IPS-20b (cell line): ENCODE measurements around the gene ZNF85.
A peak's percentile ranks its signal among the peaks of the same experiment; 100 is the strongest.
"Not testable (repeated sequence)": the region's sequence is repeated elsewhere in the genome, so short reads cannot be mapped to it uniquely, and the experiment has no call there.

ENCODE experiments used
- H3K27ac ChIP-seq: one replicate; pipeline ENCODE4 v1.5.1; 2013; ENCODE audit warnings: low read length
- H3K27me3 ChIP-seq: 2 replicates; pipeline ENCODE4 v1.6.1; 2013; ENCODE audit warnings: mild to moderate bottlenecking, low read length, inconsistent platforms; ENCODE audit not compliant: insufficient read depth
- H3K36me3 ChIP-seq: 2 replicates; pipeline ENCODE4 v1.6.1; 2013; ENCODE audit warnings: low read depth, mild to moderate bottlenecking, inconsistent platforms, low read length, moderate library complexity; ENCODE audit not compliant: insufficient read depth
- H3K4me1 ChIP-seq: 2 replicates; pipeline ENCODE4 v1.6.1; 2013; ENCODE audit warnings: mild to moderate bottlenecking, control low read depth, inconsistent platforms, low read length, moderate library complexity; ENCODE audit not compliant: insufficient read depth
- H3K4me3 ChIP-seq: 2 replicates; pipeline ENCODE4 v1.5.1; 2013; ENCODE audit warnings: mild to moderate bottlenecking, low read length, inconsistent platforms
- H3K9ac ChIP-seq: 2 replicates; pipeline ENCODE4 v1.6.1; 2013; ENCODE audit warnings: low read depth, mild to moderate bottlenecking, inconsistent platforms, low read length, moderate library complexity
- H3K9me3 ChIP-seq: 2 replicates; pipeline ENCODE4 v1.6.1; 2013; ENCODE audit warnings: mild to moderate bottlenecking, low read depth, low read length, inconsistent platforms; ENCODE audit not compliant: insufficient read depth

ZNF85 gene

GRCh38 chr19:20923077-20923871 is at the start of gene ZNF85:
Gene ZNF85, plus strand, starts transcription at chr19:20923251. Its CDS starts 150 bp downstream, at chr19:20923401.
- H3K4me1 ChIP-seq, result no peaks in the 10 kb centered on the region; the same call in 1 of the 2 replicates
- H3K4me3 ChIP-seq, result peak within 1 kb of the TSS; percentile 97
- H3K27ac ChIP-seq, result peak within 1 kb of the TSS; percentile 93
- no peaks in the 10 kb centered on the region for H3K9me3 ChIP-seq
- peak within 1 kb of the TSS; percentile 96 for H3K9ac ChIP-seq
- H3K27me3 ChIP-seq, result no peaks in the 10 kb centered on the region
- peaks cover 12% of the 10 kb centered on the region; the same call in 1 of the 2 replicates for H3K36me3 ChIP-seq

GRCh38 chr19:20879501-20879900 is 43.5 kb upstream of the ZNF85 start:
- H3K27me3 ChIP-seq, result no peaks in the 10 kb centered on the region
- no peaks in the 10 kb centered on the region for H3K36me3 ChIP-seq
- H3K9ac ChIP-seq, result no peak overlapping the region
- H3K4me3 ChIP-seq, result no peak overlapping the region; the same call in 1 of the 2 replicates
- peaks cover 98% of the 10 kb centered on the region for H3K9me3 ChIP-seq
- no peaks in the 10 kb centered on the region for H3K4me1 ChIP-seq
- H3K27ac ChIP-seq, result no peak overlapping the region

GRCh38 chr19:20912973-20913372 is 10.1 kb upstream of the ZNF85 start:
- Histone ChIP-seq H3K4me3 (no peak overlapping the region), H3K27me3 (no peaks in the 10 kb centered on the region), H3K9ac (no peak overlapping the region), H3K9me3 (peaks cover 78% of the 10 kb centered on the region), H3K4me1 (no peaks in the 10 kb centered on the region), H3K27ac (no peak overlapping the region), H3K36me3 (no peaks in the 10 kb centered on the region)

DNA sequence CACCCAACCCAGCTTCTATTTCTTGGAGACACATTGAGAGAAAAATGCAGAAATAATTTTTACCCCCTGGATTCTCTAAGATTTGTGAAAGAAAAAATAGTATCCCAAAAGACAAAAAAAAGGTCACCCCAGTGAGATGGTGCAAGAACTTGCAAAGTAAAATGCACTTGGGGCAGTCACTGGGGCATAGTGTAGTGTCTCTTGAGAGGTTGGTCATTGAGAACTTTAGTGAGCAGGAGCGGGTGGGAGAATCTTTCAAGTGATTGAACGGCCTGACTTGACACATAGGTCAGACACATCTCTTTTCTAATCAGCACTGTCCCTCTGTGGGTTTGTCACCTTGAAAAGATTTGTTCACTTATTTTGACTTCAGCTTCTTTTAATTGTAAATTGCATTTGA is 2.4 kb downstream of the ZNF85 start:
- no peak overlapping the region for H3K4me3 ChIP-seq
- H3K27me3 ChIP-seq, result no peaks in the 10 kb centered on the region
- H3K4me1 ChIP-seq, result no peaks in the 10 kb centered on the region; the same call in 1 of the 2 replicates
- H3K27ac ChIP-seq, result no peak overlapping the region
- no peak overlapping the region for H3K9ac ChIP-seq
- H3K9me3 ChIP-seq, result no peaks in the 10 kb centered on the region
- peaks cover 18% of the 10 kb centered on the region; the same call in 1 of the 2 replicates for H3K36me3 ChIP-seq

- Histone ChIP-seq H3K27ac (no peak overlapping the region), H3K4me3 (no peak overlapping the region), H3K4me1 (no peaks in the 10 kb centered on the region; the same call in 1 of the 2 replicates), H3K36me3 (peaks cover 18% of the 10 kb centered on the region; the same call in 1 of the 2 replicates), H3K27me3 (no peaks in the 10 kb centered on the region), H3K9me3 (no peaks in the 10 kb centered on the region), H3K9ac (no peak overlapping the region)
Observed at GRCh38 chr19:20926796-20927195, 3.7 kb downstream of the ZNF85 start.

GRCh38 chr19:20928371-20928770 is 5.3 kb downstream of the ZNF85 start:
- Histone ChIP-seq H3K9me3 (no peaks in the 10 kb centered on the region), H3K27me3 (no peaks in the 10 kb centered on the region), H3K4me1 (no peaks in the 10 kb centered on the region; the same call in 1 of the 2 replicates), H3K4me3 (no peak overlapping the region), H3K9ac (no peak overlapping the region), H3K27ac (no peak overlapping the region), H3K36me3 (peaks cover 29% of the 10 kb centered on the region)

GRCh38 chr19:20936322-20936947 is 13.4 kb downstream of the ZNF85 start:
- not testable (repeated sequence) for H3K9ac ChIP-seq, H3K27ac ChIP-seq, H3K4me3 ChIP-seq, H3K27me3 ChIP-seq, H3K9me3 ChIP-seq, H3K4me1 ChIP-seq
- H3K36me3 ChIP-seq, result peaks cover 65% of the 10 kb centered on the region

DNA sequence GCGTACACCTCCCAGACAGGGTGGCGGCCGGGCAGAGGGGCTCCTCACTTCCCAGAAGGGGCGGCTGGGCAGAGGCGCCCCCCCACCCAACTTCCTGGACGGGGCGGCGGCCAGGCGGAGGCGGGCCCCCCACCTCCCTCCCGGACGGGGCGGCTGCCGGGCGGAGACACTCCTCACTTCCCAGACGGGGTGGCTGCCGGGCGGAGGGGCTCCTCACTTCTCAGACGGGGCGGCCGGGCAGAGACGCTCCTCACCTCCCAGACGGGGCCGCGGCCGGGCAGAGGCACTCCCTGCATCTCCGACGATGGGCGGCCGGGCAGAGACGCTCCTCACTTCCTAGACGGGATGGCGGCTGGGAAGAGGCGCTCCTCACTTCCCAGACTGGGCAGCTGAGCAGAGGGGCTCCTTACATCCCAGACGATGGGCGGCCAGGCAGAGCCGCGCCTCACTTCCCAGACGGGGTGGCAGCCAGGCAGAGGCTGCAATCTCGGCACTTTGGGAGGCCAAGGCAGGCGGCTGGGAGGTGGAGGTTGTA is 29.6 kb downstream of the ZNF85 start:
- peaks cover 27% of the 10 kb centered on the region for H3K36me3 ChIP-seq
- H3K4me1 ChIP-seq, H3K27me3 ChIP-seq, H3K27ac ChIP-seq, H3K9ac ChIP-seq, H3K4me3 ChIP-seq: not testable (repeated sequence)
- peaks cover 66% of the 10 kb centered on the region for H3K9me3 ChIP-seq

DNA sequence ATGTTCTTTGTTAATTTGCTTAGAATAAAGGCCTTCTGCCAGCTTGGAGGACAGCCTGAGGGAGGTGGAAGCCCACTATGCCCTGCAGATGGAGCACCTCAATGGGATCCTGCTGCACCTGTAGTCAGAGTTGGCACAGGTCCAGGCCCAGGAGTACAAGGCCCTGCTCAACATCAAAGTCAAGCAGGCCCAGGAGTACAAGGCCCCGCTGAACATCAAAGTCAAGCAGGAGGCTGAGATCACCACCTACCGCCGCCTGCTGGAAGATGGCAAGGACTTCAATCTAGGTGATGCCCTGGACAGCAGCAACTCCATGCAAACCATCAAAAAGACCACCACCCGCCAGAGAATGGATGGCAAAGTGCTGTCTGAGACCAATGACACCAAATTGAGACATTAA is 41.7 kb downstream of the ZNF85 start:
- H3K4me1 ChIP-seq, result no peaks in the 10 kb centered on the region
- no peak overlapping the region for H3K9ac ChIP-seq
- no peak overlapping the region for H3K27ac ChIP-seq
- H3K27me3 ChIP-seq, result no peaks in the 10 kb centered on the region
- no peaks in the 10 kb centered on the region for H3K36me3 ChIP-seq
- H3K4me3 ChIP-seq, result no peak overlapping the region
- H3K9me3 ChIP-seq, result peaks cover 28% of the 10 kb centered on the region

GRCh38 chr19:20968092-20968491 is 45.0 kb downstream of the ZNF85 start:
- Histone ChIP-seq H3K36me3 (no peaks in the 10 kb centered on the region), H3K9ac (no peak overlapping the region), H3K27me3 (no peaks in the 10 kb centered on the region), H3K9me3 (peaks cover 27% of the 10 kb centered on the region), H3K27ac (no peak overlapping the region), H3K4me1 (no peaks in the 10 kb centered on the region), H3K4me3 (no peak overlapping the region)

DNA sequence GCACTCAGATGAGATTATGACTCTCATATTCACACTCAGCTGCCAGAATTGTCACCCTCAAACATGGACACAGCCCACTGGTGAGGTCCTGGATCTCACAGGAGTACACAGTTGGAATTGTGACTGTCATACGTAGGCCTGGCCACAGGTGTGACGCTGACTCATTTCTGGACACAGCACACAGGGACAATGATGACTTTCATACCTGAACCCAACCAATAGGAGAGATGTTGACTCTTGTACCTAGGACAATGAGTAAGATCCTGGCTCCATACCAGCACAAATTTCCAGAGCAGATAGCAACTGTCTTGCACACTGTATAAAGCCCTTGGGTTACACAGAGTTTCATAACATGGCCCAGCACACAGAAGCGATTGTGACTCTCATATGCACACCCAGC is 46.4 kb downstream of the ZNF85 start:
- no peaks in the 10 kb centered on the region for H3K4me1 ChIP-seq
- no peak overlapping the region for H3K9ac ChIP-seq
- no peak overlapping the region for H3K4me3 ChIP-seq
- H3K27ac ChIP-seq, result no peak overlapping the region
- no peaks in the 10 kb centered on the region for H3K36me3 ChIP-seq
- H3K27me3 ChIP-seq, result no peaks in the 10 kb centered on the region
- H3K9me3 ChIP-seq, result peaks cover 26% of the 10 kb centered on the region

DNA sequence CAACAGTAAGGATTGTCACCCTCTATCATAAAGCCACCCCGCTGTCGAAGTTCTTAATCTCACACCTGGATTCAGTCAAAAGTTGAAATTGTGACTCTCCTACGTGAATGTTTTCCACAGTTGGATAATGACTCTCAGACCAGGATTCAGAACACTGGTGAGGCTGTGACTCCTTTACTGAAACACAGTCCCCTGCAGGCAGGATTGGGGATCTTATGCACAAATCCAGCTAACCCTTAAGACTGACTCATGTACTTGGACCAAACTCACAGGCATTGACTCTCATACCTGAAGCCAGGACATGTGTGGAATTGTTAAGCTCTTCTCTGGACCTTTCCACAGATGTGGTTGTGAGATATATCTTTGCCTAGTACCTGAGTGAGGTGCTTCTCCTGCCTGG is 46.8 kb downstream of the ZNF85 start:
- Histone ChIP-seq H3K27me3 (no peaks in the 10 kb centered on the region), H3K36me3 (no peaks in the 10 kb centered on the region), H3K27ac (no peak overlapping the region), H3K4me1 (no peaks in the 10 kb centered on the region), H3K9me3 (peaks cover 26% of the 10 kb centered on the region), H3K4me3 (no peak overlapping the region), H3K9ac (no peak overlapping the region)
